Naive thymus-derived CD8-positive, alpha-beta T cell (primary cell): Measurements from ENCODE around the gene NFYB. TPM values are rescaled to one million over a fixed set of nuclear protein-coding genes. Genes with fewer than 3 reads are reported as not detected.
"Not testable (repeated sequence)": the region's sequence is repeated elsewhere in the genome, so short reads cannot be mapped to it uniquely, and the experiment has no call there.

ENCODE experiments used
- ATAC-seq, 2 donors: fragments of 150-1000 bp; cut with Tn5 transposase in 1 of 2; sonication (Bioruptor Pico), chemical (Tn5 transposase) in 1 of 2; 1 replicate in 1 of 2; 2 replicates in 1 of 2; pipeline ENCODE4 v1.10.0; 2021; ENCODE audit warnings: mild to moderate bottlenecking in 2 of 2, moderate library complexity in 2 of 2
- POLR2A ChIA-PET: fragments of 350-600 bp; sonication (Branson Sonifier 250); formaldehyde crosslinking; loops from one replicate; lab custom pipeline; 2021; ENCODE audit warnings: antibody characterized with exemption; lab: Charles Lee
- DNase-seq, 10 donors: peaks; one replicate each; pipeline versions ENCODE4 v3.0.0 to v3.0.0-alpha.2; 2020 to 2022
- H3K27ac Mint-ChIP-seq, 10 donors: one replicate each; pipeline ENCODE4 v1.8.0; 2020 to 2022; ENCODE audit warnings: mild to moderate bottlenecking in 10 of 10, mixed read lengths in 10 of 10, moderate library complexity in 4 of 10, inconsistent platforms in 1 of 10
- H3K27me3 Mint-ChIP-seq, 5 donors: one replicate each; pipeline ENCODE4 v1.8.0; 2021 to 2022; ENCODE audit warnings: mixed read lengths in 5 of 5
- H3K36me3 Mint-ChIP-seq, 3 donors: one replicate each; pipeline ENCODE4 v1.8.0; 2020 to 2022; ENCODE audit warnings: mixed read lengths in 3 of 3, mild to moderate bottlenecking in 2 of 3, inconsistent platforms in 1 of 3
- H3K4me1 Mint-ChIP-seq, 4 donors: one replicate each; pipeline ENCODE4 v1.8.0; 2021 to 2022; ENCODE audit warnings: mixed read lengths in 4 of 4
- H3K4me3 Mint-ChIP-seq, 10 donors: one replicate each; pipeline ENCODE4 v1.8.0; 2020 to 2022; ENCODE audit warnings: mild to moderate bottlenecking in 10 of 10, mixed read lengths in 10 of 10, moderate library complexity in 6 of 10, inconsistent platforms in 1 of 10
- H3K9me3 Mint-ChIP-seq, 9 donors: one replicate each; pipeline ENCODE4 v1.8.0; 2020 to 2022; ENCODE audit warnings: mixed read lengths in 9 of 9, mild to moderate bottlenecking in 3 of 9, inconsistent platforms in 1 of 9, moderate library complexity in 1 of 9
- polyA plus RNA-seq, 3 donors: library from polyadenylated mRNA; unstranded; fragments of 300-500 nt; fragmentation: Illumina TruSeq; gene quantifications; one replicate each; pipeline ENCODE4 v1.2.3, GENCODE V29; 2021
- total RNA-seq, 8 experiments: library from RNA in 2 of 8; stranded (reverse) in 2 of 8; gene quantifications; one replicate each; pipeline ENCODE4 v1.2.3 and lab custom pipeline; 2021 to 2026

NFYB gene
- total RNA-seq (10 to 100 TPM; 22.7 to 26.4 TPM), polyA plus RNA-seq (10 to 100 TPM; 26.0 to 38.8 (median 30.3) TPM), total RNA-seq (lab: John Stamatoyannopoulos, UW) (26.7 to 59.2 (median 46.9) reads per million in 6 experiments)

DNA sequence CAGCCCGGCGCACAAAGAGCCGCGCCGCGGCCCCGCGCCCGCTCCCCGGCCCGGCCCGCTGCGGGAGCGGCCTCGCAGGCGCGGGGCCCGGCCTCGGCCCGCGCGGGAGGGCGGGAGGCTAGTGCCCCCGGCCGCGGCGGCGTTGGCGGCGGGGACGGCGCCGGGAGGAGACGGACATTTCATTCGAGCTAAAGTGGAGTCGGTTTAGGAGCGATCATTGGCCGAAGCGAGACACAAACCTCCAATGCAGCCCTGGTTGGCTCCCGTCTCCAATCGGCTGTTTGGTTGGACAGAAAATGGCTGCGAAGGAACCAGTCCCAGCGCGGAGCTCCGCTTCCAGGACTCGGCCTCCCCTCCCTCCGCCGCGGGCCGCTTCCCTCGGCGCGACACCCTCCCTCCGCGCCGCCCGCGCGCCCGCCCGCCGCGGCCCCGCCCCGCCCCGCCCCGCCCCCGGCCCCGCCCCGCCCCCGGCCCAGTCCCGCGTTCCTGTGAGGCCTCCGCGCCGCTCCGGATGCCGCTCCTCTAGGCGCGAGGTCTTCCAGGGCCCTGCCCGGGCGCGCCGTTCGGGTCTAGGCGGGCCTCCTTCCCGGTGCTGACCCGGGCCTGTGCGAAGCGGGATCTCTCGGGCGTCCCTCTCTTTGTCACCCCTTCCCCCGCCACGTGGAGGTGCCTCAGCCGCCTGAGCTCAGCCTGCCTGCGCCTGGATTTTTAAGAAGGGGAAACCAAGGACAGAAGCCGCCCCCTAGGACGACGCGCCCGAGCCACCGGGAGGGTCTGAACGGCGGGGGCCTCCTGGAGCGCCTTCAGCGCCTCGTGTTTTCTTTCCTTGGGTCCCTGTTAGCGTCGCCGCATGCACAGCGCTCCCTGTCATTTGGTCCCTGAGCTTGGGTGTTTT lies at the start of gene NFYB:
NFYB (minus strand) TSS at position 309 of the 895 bp plus-strand sequence. CDS start 2,757 bp downstream, outside the sequence.
- Mint-ChIP-seq H3K27me3 (no peaks in the 10 kb centered on the region), H3K36me3 (no peaks in the 10 kb centered on the region), H3K9me3 (no peaks in the 10 kb centered on the region), H3K4me3 (peak within 1 kb of the TSS; percentile 72 to 94 (median 90)), H3K27ac (peak within 1 kb of the TSS; percentile 51 to 96 (median 92)), H3K4me1 (peaks cover 4 to 15% (median 7%) of the 10 kb centered on the region in 4 donors)
- ATAC-seq (peak; percentile 96), DNase-seq (peak; percentile 85 to 96 (median 92))
- POLR2A ChIA-PET = interaction anchor here (0.6 to 3.2 kb wide), 15 partner anchors 13 to 1098 kb away, joined by 3 to 29 read pairs (median 6); partner anchors contain the start of genes APPL2, HCFC2, HSP90B1 and NT5DC3

DNA sequence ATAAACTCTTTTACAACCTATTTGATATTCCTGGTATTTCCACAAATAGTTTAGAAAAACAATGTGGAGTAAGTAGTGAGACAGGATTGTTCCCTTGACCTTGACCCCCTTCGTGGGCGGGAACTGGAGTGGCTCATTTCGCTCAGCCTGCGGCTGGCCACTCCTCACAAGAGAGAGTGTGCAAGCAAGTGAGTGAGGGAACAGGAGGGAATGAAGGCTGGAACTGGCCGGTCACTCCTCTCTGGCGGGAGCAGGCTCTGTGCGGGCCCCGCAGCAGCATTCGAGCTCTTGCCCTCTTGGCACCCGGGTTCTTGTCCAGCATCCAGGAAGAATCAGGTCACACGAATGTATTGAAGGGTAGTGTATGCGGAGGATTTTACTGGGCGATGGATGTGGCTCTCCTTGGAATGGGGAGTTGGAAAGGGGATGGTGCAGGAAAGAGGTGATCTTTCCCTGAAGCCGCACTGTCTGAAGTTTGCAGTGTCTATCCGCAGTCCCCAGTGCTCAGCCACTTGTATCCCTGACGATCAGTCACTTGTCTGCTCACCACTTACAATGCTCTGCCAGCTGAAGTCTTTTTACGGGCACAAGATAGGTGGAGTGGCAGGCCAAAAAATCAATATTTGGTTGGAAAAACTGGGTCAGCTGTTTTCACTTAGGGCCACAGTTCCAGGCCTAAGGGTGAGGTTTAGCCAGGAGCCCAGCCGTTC lies 49.6 kb upstream of the NFYB start:
- no peak for ATAC-seq
- POLR2A ChIA-PET = interaction anchor here (0.7 kb wide), 1 partner anchor 641 kb away, joined by 3 read pairs; no protein-coding TSS in a partner anchor
- Mint-ChIP-seq H3K4me3 (no peak overlapping the region), H3K27me3 (peaks cover 0 to 2% (median 0%) of the 10 kb centered on the region in 5 donors), H3K9me3 (peaks cover 0 to 5% (median 0%) of the 10 kb centered on the region in 9 donors), H3K4me1 (no peaks in the 10 kb centered on the region), H3K36me3 (peaks cover 0 to 4% (median 4%) of the 10 kb centered on the region in 3 donors), H3K27ac (no peak overlapping the region)
- no peak for DNase-seq

DNA sequence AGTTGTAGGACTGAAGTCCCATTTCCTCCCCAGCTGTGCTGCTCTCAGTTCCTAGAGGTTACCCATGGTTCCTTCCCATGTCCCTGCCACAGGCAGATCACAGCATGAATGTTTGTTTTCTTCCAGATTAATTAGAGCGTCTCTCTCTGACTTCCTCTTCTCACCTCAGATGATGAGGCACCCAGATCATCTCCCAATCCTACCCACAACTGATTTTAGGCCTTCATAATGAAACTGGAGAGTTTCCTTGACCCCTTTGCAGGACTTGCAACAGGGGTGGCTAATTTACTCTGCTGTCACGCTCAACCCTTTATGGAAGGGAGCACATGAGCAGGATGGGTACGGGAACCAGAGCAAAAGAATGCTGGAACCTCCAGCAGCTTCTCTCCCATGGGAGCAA lies 45.4 kb upstream of the NFYB start:
- no peak overlapping the region for H3K4me3 Mint-ChIP-seq
- ATAC-seq (no peak), DNase-seq (no peak)
- H3K27me3 Mint-ChIP-seq = peaks cover 0 to 3% (median 0%) of the 10 kb centered on the region in 5 donors
- no peaks in the 10 kb centered on the region for H3K4me1 Mint-ChIP-seq
- no peak overlapping the region for H3K27ac Mint-ChIP-seq
- POLR2A ChIA-PET = no interaction called here
- peaks cover 0 to 4% (median 4%) of the 10 kb centered on the region in 3 donors for H3K36me3 Mint-ChIP-seq
- H3K9me3 Mint-ChIP-seq = peaks cover 0 to 5% (median 0%) of the 10 kb centered on the region in 9 donors

DNA sequence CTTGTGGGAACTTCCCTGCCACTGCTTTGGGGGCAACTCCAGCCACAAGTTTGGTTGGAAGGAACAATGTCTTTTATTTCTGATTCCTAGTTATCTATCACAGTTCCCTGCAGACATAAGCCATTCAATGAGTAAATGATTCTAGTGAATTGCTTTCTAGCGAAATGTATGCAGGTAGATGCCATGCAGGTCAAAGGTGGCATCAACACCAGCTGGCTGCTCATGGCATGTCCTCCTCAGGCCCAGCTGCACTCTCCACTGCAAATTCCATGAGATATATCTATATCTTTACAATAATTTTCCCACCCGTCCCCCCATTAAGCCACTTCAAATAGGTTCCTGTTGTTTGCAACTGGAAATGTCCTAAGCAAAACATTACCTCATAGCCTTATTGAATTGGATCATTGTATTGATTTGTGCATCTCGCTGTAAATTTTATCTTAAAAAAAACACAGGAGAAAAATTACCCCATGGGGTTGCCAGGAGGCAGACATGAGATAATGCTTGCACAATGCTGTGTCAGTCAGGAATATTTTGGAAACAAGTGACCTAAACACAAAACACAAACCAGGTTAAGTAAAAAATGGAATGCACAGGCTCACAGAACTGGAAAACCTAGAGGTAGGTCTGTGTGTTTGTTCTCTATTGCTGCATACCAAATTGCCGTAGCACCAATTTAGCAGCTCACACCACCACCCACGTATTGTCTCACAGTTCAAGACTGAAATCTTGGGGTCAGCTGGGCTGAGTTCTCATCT lies 44.8 kb upstream of the NFYB start:
- H3K4me3 Mint-ChIP-seq = no peak overlapping the region
- POLR2A ChIA-PET = no interaction called here
- H3K36me3 Mint-ChIP-seq = peaks cover 0 to 4% (median 4%) of the 10 kb centered on the region in 3 donors
- H3K27me3 Mint-ChIP-seq = peaks cover 0 to 4% (median 2%) of the 10 kb centered on the region in 5 donors
- H3K9me3 Mint-ChIP-seq = peaks cover 0 to 5% (median 0%) of the 10 kb centered on the region in 9 donors
- DNase-seq = no peak
- ATAC-seq = no peak
- H3K4me1 Mint-ChIP-seq = no peaks in the 10 kb centered on the region
- peak overlapping the region in 1 of 10 donors; percentile 22 for H3K27ac Mint-ChIP-seq

DNA sequence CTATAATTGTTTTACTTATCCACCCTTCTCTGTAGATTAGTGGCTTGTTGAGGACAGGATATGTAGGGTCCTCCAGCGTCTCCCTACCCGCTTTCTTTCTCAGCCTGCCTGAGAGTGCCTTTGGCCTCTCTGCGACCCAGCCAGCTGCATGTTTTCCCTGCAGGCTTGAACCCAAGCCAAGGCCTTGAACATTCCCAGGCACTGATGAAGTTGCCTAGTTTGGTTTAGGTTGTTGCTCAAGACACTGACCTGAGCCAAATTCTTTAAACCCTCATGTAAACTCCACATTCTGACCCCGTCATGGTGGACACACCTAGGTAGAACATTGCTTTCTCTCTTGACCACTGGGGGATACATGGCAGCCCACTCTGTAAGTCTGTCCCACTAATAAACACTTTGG lies 44.1 kb upstream of the NFYB start:
- Mint-ChIP-seq H3K27ac (no peak overlapping the region), H3K36me3 (peaks cover 0 to 4% (median 4%) of the 10 kb centered on the region in 3 donors), H3K9me3 (peaks cover 0 to 5% (median 0%) of the 10 kb centered on the region in 9 donors), H3K27me3 (peaks cover 0 to 4% (median 2%) of the 10 kb centered on the region in 5 donors), H3K4me3 (no peak overlapping the region), H3K4me1 (no peaks in the 10 kb centered on the region)
- DNase-seq (no peak), ATAC-seq (no peak)
- POLR2A ChIA-PET = interaction anchor here (0.7 kb wide), 1 partner anchor 199 kb away, joined by 5 read pairs; no protein-coding TSS in a partner anchor

DNA sequence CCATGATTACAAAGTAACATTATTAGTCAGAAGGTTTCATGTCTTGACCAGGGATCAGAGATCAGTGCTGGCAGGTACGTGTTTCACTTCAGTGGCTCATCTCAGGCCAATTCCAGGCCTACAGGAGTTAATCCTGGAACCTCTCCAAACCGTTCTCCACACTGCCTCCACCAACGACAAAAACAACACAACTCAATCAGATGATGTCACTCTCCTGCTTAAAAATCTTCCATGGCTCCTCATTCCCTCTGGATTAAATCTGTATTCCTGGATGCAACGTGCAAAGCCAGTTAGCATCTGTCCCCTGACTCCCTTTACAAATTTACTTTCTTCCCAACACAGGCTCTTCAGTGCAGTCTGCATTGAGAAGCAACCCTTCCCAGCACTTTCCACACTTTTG lies 43.3 kb upstream of the NFYB start:
- H3K27ac Mint-ChIP-seq = peak overlapping the region in 1 of 10 donors; percentile 3
- peaks cover 0 to 4% (median 2%) of the 10 kb centered on the region in 5 donors for H3K27me3 Mint-ChIP-seq
- DNase-seq (no peak), ATAC-seq (no peak)
- POLR2A ChIA-PET = no interaction called here
- peaks cover 0 to 5% (median 0%) of the 10 kb centered on the region in 9 donors for H3K9me3 Mint-ChIP-seq
- H3K4me3 Mint-ChIP-seq = no peak overlapping the region
- H3K36me3 Mint-ChIP-seq = peaks cover 0 to 4% (median 4%) of the 10 kb centered on the region in 3 donors
- no peaks in the 10 kb centered on the region for H3K4me1 Mint-ChIP-seq

DNA sequence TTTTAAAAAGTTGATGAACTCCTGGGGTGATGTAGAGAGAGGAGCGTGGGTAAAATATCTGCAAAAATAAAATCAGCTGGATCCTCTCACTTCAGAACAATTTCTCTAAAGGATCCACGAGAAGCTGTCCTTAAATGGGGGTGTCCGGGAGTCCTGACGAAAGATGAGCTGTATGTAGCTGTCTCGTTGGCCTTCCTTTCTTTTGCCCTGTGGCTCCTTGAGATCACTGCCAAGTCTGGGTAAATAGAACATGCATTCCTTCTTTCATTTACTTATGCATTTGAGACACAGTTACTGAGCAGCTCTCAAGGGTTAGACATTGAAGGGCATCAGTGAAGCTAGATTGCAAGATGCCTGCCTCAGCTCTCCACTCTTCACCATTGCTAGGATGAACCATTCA lies 42.4 kb upstream of the NFYB start:
- H3K9me3 Mint-ChIP-seq = peaks cover 0 to 5% (median 0%) of the 10 kb centered on the region in 9 donors
- ATAC-seq (no peak), DNase-seq (no peak)
- H3K27ac Mint-ChIP-seq = no peak overlapping the region
- H3K27me3 Mint-ChIP-seq = peaks cover 0 to 4% (median 2%) of the 10 kb centered on the region in 5 donors
- no peak overlapping the region for H3K4me3 Mint-ChIP-seq
- peaks cover 0 to 4% (median 4%) of the 10 kb centered on the region in 3 donors for H3K36me3 Mint-ChIP-seq
- no peaks in the 10 kb centered on the region for H3K4me1 Mint-ChIP-seq
- POLR2A ChIA-PET = no interaction called here

DNA sequence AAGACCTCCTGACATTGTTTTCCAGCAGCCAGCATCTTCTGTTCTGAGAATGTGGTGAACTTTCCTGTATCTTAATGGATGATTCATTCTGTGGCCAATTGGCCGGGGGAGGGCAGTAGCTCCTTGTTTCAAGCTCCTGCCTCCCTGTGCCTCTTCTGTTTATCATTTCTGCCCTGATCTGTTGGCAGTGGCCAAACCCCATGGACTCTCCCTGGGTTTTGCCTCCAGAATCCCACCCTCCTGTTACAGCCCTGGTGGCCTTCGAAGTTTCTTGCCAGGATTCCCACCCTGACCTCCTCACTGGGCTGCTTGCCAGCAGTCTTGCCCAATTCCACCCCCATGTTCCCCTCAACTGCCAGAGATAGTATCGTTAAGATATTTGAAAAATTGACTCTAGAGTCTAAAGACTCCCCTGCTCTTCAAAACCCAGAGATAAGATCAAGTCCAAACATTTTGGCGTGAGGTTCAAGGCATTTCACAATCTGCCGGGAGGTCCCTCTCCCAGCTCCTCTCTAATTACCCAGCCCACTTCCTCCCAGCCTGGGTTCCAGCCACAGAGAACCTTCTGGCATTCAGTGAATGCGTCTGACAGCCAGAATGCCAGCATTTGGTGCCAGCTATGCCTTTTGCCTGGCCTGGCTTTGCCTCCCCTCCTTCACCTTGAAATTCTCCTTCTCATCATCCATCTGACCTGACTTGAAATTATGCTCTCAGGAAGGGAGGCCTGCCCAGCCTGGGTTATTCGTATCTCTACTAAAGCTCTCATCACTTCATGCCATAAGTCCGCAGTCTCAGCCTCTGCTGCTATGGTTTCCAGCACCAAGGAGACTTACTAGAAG lies 39.9 kb upstream of the NFYB start:
- H3K27me3 Mint-ChIP-seq = peaks cover 0 to 4% (median 2%) of the 10 kb centered on the region in 5 donors
- no peak for ATAC-seq
- H3K27ac Mint-ChIP-seq = peak overlapping the region in 1 of 10 donors; percentile 9
- DNase-seq = no peak
- H3K36me3 Mint-ChIP-seq = no peaks in the 10 kb centered on the region
- H3K9me3 Mint-ChIP-seq = no peaks in the 10 kb centered on the region
- POLR2A ChIA-PET = no interaction called here
- no peak overlapping the region for H3K4me3 Mint-ChIP-seq
- H3K4me1 Mint-ChIP-seq = no peaks in the 10 kb centered on the region

DNA sequence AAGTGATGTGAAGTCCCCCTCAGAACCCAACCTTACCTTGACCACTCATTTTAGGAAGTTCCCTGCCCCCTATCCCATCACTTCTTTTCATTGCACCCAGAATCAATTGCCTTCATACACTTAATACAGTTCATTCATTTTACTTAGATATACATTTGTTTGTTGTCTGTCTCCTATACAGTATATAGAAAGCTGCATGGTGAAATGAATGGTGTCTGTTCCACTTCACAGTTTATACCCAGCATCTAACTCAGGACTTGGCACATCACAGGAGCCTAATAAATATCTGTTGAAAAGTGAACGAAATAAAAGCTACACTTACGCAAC lies 39.3 kb upstream of the NFYB start:
- no peak overlapping the region for H3K4me3 Mint-ChIP-seq
- H3K9me3 Mint-ChIP-seq = no peaks in the 10 kb centered on the region
- peak overlapping the region in 1 of 10 donors; percentile 9 for H3K27ac Mint-ChIP-seq
- H3K27me3 Mint-ChIP-seq = peaks cover 0 to 4% (median 2%) of the 10 kb centered on the region in 5 donors
- no peak for DNase-seq
- POLR2A ChIA-PET = no interaction called here
- no peaks in the 10 kb centered on the region for H3K36me3 Mint-ChIP-seq
- no peak for ATAC-seq
- no peaks in the 10 kb centered on the region for H3K4me1 Mint-ChIP-seq

DNA sequence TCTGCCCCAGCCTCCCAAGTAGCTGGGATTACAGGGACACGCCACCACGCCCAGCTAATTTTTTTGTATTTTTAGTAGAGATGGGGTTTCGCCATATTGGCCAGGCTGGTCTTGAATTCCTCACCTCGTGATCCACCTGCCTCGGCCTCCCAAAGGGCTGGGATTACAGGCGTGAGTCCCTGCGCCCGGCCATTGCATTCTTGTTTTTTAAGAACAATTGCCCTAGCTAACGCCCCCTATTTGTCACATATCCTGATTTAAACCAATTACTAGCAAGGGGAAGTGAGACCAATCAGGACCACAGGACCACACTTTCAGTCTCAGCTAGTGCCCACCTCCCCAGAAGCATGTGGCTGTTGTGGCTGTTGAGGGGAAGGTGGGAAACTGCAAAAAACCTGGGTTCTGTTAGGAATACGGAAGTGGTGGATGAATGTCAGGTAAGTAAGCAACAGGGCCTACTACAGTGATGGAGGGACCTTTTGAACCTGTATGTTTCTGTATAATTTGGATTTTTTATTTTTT lies 37.8 kb upstream of the NFYB start:
- H3K4me1 Mint-ChIP-seq = no peaks in the 10 kb centered on the region
- POLR2A ChIA-PET = no interaction called here
- H3K27me3 Mint-ChIP-seq = peaks cover 0 to 4% (median 0%) of the 10 kb centered on the region in 5 donors
- H3K9me3 Mint-ChIP-seq = no peaks in the 10 kb centered on the region
- H3K4me3 Mint-ChIP-seq = no peak overlapping the region
- no peak overlapping the region for H3K27ac Mint-ChIP-seq
- no peaks in the 10 kb centered on the region for H3K36me3 Mint-ChIP-seq
- DNase-seq (no peak), ATAC-seq (no peak)

DNA sequence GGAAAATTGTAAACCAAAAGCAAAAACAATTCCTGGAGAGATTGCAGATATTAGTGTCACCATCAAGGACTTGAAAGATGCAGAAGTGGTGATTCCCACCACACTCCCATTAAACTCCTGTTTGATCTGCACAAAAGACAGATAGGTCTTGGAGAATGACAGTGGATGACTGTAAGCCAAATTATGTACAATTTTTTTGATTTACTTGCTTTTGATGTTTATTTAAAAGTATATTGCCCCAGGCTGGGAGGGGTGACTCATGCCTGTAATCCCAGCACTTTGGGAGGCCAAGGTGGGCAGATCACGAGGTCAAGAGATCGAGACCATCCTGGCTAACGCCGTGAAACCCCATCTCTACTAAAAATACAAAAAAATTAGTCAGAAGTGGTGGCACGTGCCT lies 35.8 kb upstream of the NFYB start:
- H3K27ac Mint-ChIP-seq, ATAC-seq, DNase-seq, POLR2A ChIA-PET, H3K9me3 Mint-ChIP-seq, H3K27me3 Mint-ChIP-seq, H3K36me3 Mint-ChIP-seq, H3K4me1 Mint-ChIP-seq, H3K4me3 Mint-ChIP-seq: not testable (repeated sequence)
